Ammon's horn (tissue), 1 donor: ENCODE data around the gene SLC7A4.
"Not testable (repeated sequence)": the region's sequence is repeated elsewhere in the genome, so short reads cannot be mapped to it uniquely, and the experiment has no call there.

Source experiments
- DNase-seq: peaks from one replicate; pipeline ENCODE4 v3.0.0-alpha.2; 2016; ENCODE audit warnings: low spot score

The SLC7A4 gene

DNA sequence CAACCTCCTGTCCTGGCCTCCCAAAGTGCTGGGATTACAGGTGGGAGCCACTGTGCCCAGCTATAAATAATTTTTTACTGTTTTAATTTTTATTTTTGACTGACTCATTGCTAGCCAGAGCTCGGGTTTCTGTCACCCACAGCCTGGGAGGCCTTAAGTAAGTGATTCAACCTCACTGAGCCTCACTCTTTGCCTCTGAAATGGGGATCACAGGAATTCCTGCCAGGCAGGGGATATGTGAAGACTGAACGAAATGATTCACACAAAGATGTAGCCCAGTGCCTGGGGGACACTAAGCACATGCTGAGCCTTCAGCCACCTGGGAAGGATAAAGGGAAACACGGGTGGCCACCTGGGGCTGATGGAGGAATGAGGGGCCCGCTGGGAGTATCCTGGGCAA is 9.6 kb upstream of the SLC7A4 start:
- no peak for DNase-seq

DNA sequence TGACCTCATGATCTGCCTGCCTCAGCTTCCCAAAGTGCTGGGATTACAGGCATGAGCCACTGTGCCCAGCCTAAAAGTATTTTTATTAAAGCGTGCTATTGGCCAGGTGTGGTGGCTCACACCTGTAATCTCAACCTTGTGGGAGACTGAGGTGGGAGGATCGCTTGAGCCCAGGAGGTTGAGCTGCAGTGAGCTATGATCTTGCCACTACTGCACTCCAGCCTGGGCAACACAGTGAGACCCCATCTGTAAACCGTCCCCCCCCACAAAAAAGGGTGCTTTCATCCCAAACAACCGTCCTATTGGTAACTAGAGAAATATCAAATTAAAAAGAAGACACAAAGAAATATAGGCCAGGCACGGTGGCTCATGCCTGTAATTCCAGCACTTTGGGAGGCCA is 6.8 kb upstream of the SLC7A4 start:
- DNase-seq, result not testable (repeated sequence)

DNA sequence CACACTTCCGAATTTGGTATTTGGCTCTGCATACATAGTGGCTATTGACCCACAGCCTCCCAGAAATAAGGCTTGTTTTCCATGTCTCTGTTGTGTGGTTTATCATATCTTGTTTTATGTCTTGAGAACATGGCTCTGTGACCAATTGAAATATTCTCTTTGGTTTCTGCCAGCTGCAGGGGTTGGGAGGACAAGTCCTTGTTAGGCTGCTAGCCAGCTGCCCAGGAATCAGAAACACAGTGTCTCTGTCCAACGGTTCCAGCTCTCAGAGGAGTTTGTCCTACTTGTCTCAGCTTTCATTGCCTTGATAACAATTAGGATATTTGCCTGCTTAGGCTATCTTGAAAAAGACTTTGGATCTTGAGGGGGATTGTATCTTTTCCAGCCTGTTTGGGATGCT is 6.0 kb upstream of the SLC7A4 start:
- no peak for DNase-seq

DNA sequence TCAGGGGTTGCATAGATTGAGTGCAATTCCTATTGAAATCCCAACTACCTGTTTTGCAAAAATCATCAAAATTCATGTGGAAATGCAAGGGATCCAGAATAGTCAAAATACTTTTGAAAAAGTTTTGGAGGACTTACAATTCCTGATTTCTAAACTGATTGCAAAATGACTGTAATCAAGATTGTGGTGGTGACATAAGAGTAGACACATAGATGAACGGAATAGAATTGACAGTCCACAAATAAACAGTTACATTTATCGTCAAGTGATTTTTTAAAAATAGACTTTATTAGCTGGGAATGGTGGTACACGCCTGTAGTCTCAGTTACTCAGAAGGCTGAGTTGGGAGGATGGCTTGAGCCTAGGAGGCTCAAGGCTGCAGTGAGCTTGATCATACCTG is 2.6 kb upstream of the SLC7A4 start:
- DNase-seq, result no peak

DNA sequence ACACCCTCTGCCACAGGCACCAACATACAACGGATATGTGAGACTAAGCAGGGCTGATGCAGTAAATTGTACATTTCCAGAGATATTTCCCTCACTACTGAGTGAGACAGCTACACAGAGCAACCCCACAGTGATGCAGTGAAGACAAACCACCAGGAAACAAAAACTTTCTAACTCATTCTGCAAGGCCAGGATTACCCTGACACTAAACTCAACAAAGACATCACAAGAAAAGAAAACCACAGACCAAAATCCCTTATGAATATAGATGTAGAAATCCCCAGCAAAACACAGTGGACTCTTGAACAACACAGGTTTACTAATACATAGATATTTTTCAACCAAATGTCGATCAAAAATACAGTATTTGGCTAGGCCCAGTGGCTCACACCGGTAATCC is 1.5 kb upstream of the SLC7A4 start:
- DNase-seq, result no peak

DNA sequence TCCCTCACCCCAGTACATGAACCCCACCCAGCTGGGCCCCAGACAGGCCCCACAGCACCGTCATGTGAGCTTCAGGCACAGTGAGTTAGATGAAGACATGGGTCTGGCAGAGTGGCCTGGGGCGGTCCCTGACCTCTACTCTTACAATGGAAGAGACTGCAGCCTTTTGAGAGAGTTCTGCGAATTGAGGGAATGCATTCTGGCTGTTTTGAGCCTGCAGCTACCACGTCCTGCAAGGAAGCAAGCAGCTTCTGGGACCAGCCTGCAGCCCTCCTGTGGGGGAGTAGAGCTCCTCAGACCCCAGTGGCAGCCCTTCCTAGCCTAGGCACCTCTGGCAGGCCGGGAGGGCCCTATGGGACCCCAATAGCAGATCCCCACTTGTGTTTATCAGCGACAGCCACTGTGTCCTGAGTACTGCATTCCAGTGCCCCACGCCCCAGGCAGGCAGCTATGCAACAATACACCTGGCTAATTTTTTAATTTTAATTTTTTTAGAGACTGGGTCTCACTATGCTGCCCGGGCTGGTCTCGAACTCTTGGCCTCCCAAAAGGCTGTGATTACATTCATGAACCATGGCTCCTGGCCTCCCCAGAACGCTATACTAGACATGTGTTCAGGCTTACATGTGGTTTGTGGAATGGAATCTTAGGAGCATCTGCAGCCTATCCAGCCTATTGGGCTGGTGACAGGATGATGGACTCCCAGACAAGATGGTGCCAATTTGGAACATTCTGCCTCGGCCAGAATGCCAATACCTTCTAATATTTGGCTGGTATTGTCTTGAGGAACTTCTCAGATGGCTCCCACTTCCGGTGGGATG is 717 bp upstream of the SLC7A4 start:
- no peak for DNase-seq

DNA sequence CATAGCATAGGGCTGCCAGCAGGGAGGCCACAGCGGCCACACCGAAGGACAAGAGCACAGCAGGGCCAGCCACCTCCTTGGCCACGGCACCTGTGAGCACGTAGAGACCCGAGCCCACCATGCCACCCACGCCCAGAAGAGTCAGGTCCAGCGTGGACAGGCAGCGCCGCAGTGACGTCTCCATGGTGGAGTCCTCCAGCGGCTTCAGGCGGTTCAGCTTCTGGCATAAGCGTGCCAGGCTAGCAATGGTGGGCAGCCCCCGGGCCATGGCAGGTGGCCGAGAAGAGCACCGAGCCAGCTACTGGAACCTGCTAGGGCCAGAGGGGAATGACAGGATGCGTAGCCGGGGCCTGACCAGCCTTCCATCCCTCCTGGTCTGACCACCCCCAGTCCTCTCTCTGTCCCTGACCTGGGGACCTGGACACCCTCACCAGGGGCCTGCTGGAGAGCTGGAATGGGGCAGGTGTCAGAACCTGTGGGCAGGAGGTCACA is 770 bp downstream of the SLC7A4 start:
- DNase-seq, result no peak

DNA sequence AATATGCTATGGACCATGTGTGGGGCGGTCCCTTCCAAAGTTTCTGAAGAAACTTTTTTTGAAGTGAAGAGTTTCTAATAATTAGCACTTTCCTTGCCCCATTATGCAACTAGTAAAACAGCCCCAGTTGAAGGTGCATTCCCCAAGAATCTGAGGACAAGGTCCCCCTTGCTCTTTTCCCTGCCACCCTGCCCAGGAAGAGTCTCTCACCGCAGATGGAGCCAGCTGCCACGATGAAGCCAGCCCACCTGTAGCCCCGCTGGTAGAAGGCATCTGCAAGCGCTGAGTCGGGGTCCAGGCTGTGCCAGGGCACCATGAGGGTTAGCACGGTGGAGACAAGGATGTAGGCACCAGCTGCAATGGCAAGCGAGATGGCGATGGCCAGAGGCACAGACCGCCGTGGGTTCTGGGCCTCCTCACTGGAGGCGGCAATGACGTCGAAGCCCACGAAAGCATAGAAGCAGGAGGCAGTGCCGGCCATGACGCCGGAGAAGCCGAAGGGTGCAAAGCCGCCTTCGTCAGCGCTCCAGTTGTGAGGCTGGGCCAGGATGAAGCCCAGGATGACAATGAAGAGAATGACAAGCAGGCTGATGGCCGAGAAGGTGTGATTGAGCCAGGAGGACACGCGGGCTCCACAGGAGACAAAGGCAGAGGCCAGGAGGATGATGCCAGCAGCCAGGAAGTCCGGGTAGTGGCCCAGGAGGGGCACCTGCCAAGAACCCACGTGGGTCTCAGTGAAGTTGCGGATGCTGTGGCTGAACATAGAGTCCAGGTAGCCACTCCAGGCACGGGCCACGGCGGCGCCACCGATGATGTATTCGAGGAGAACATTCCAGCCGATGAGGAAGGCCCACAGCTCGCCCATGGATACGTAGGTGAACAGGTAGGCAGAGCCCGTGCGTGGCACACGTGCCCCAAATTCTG is 1.5 kb downstream of the SLC7A4 start:
- DNase-seq, result no peak

DNA sequence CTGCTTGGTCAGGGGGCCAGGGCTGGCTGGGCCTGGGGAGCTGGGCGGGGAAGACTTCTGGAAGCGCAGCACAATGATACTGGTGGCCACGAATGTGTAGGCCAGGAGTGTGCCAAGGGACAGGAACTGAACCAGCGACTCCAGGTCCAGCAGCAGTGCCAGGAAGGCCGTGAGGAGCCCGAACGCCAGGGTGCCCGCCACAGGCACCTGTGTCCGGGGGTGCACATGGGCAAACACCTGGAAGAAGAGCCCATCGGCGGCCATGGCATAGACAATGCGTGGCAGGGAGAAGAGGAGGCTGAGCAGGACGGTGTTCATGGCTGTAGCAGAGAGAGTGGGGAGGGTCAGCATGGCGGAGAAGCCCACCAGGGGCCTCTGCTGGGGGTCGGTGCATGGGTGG is 2.3 kb downstream of the SLC7A4 start:
- no peak for DNase-seq

DNA sequence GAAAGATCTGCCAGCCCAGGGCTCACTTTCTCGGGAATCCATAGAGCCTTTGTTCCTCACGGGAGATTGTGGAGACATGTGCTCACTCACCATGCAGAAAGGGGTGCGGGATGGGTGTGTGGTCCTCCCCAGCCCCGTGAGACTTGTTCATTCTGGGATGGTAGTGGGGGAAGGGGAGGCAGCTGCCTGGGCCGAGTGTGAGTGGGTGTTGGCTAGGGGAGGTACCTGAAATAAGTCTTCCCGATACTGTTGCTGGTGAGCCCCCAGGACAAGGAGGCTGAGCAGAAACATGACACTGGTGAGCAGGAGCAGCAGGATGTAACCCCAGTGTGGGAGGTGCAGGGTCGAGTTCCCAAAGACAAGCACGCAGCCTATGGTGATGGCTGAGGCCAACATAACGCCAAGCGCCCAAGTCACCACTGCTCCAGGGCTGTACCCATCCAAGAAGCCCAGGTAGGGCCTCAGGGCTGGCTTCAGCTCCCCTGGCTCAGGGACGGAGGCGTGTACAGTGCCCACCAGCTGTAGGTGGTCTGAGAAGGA is 2.8 kb downstream of the SLC7A4 start:
- DNase-seq, result no peak

DNA sequence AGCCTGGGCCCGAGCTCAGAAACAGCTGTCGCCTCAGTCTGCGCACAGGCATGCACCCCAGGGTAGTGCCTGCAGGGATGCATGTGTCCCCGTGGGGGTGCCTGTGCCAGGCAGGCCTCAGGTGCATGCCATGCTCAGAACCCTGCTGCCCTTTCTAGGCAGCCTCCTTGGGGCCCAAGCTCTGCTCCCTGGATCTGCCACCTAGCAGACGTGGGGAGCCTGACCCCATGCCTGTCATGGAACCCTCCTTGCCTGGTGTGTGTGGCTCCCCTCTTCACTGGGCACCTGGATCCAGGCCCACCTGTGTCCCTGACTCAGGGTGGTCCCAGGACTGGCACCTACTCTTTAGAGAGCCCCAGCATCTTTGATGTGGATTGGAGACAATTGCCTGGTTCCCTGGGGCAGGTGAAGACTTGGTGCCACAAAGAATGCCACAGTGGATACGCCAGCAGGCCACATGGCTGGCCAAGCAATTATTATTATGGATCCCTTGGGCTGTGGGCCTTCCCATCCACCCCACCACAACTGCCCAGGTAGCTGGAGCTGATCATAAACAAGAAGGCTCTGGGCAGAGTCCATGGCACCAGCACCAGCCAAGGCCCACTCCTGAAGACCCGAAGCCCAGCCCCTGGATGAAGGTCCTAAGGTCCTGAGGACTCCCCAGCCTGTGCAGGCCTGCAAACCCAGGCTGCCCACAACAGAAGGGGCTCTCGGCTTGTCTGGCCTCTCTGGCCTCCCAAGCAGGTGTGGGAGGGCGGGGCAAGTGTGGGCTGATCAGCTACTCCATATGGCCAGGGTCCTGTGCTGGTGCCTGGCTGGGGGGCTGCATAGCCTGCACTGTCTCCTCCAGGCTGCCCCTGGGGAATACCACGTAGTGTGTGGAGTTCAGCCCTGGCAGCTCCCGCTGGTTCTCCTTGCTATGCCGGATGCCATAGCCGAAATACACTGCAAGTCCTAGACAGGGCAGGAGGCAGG is 3.8 kb downstream of the SLC7A4 start:
- no peak for DNase-seq

DNA sequence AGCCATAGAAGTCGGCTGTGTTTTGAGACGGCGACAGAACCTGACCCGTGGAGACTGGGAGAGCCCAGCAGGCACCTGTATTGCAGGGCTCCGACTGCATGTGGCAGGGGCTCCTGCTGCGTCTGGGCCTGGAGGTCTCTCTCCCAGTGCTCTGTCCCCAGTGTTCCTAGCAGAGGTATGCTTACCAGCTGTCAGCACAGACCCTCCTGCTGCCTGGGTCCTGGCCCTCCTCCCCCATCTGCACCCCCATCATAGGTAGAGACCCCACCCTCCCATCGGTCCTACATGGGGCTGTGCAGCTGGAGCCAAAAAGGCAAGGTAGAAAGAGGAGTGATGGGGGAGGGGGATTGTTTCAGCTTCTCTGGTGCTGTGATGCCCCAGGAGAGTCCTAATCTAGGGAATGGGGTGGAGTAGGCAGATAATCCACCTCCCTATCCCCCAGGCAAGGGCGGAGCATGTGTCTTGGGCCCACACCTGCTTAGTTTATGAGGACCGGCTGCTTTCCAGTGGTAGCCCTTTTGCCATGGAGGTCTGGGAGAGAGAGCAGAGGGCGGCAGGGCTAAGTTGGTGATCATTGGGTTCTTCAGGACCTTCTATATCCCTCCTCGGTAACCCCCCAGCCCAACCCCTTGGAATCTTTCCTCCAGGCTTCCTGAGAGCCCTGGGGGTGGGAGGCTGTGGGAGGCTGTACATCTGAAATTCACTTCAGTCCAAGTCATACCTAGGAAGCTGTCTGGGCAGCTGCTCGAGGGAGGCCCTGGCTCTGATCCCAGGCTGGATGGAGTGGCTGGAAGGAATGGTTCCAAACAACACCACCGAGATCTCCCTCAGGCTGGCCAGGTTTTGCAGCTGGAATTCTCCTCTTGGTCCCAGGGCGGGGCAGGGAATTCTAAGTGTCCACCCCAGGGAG is 5.3 kb downstream of the SLC7A4 start:
- no peak for DNase-seq

DNA sequence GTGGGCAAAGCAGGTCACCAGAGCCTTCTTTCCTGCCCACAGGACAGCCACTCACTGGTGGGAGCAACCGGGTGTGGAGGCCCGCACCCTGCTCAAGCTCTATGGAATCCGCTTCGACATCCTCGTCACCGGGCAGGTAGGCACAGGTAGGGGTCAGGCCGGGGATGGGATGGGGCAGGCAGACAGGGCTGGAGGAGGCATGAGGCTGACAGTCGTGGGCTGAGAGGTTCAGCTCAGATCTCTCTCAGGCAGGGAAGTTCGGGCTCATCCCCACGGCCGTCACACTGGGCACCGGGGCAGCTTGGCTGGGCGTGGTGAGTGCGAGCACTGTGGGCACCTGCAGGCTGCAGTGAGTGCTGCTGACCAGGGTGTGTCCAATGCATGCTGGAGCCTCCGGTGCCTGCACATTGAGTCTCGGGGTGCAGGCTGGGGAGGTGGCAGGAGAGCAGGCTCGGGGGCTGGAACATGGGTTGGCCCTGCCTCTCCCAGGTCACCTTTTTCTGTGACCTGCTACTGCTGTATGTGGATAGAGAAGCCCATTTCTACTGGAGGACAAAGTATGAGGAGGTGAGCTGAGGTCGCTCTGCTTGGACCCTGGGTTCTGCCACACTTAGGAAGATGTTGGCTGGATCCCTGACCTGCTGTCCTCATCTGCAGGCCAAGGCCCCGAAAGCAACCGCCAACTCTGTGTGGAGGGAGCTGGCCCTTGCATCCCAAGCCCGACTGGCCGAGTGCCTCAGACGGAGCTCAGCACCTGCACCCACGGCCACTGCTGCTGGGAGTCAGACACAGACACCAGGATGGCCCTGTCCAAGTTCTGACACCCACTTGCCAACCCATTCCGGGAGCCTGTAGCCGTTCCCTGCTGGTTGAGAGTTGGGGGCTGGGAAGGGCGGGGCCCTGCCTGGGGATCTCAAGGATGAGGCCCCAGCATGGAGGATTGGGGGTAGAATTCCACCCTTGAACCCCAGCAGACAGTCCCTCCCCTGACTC is 6.3 kb downstream of the SLC7A4 start:
- no peak for DNase-seq

DNA sequence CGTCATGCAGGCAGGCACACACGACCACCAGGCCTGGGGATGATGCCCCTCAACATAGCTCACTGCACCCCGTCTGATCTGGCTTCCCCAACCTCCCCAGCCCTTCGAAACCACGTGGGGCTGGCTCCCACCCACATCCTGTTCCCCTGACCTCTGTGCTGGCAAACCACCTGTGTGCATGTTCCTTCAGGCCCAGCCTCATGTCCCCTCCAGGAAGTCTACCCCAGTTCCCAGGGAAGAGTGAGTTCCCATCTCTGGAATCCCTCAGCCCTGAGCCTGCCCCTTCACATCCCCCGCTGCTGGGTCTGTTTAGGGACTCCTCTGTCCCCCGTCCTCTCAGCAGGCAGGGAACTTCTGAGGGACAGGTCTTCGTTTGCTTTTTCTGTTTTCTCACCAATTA is 7.1 kb downstream of the SLC7A4 start:
- no peak for DNase-seq

DNA sequence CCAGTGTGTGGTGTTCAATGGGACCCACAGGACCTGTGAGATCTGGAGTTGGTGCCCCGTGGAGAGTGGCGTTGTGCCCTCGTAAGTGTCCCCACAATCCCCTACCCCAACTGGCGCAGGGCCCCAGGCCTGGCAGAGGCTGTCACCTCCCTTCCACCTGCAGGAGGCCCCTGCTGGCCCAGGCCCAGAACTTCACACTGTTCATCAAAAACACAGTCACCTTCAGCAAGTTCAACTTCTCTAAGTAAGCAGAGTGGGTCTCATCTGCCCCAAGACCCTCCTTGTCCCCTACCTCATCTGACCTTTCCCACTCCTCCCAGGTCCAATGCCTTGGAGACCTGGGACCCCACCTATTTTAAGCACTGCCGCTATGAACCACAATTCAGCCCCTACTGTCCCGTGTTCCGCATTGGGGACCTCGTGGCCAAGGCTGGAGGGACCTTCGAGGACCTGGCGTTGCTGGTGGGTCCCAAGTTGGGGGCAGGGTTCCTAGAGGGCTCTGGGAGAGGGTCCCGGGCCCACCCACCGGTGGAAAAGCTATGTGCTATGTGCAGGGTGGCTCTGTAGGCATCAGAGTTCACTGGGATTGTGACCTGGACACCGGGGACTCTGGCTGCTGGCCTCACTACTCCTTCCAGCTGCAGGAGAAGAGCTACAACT is 9.3 kb downstream of the SLC7A4 start:
- no peak for DNase-seq

DNA sequence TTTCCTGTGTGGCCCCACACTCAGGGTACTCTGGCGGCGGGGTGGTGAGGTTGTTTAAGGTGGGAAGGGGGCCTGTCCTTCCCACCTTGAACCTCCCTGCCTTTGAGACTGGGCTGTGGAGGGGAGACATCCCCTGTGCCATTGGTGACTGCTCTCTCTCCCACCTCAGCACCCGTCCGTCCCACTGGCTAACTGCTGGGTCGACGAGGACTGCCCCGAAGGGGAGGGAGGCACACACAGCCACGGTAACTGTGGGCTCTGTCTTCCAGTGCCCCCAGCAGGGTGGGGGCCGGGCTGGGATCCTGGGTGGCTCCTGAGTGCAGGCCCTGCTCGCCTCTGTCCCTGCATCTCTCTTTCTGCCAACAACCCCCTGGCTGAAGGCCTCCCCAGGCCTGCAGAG is 9.9 kb downstream of the SLC7A4 start:
- DNase-seq, result no peak

DNA sequence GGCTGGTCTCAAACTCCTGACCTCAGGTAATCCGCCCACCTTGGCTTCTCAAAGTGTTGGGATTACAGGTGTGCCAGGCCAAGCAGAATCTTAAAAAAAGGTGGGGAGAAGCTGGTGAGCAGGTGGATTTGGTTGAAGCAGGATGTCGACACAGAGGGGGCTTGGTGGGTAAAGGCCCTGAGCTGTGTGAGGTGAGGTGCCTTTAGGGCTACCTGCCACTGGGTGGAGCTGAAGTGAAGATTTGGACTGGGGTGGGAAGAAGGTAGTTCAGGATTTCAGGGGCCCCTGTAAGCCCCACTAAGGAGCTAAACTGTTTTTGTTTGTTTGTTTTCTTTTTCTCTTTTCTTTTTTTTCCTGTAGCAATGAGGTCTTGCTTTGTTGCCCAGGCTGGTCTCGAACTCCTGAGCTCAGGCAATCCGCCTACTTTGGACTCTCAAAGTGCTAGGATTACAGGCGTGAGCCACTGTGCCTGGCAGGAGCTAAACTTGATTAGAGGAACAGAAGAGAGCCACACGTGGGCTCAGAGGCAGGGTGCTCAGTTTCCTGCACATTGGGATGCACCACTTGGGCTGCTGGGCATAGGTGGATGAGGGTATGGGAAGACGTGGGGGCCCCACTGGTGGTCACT is 11.4 kb downstream of the SLC7A4 start:
- DNase-seq, result no peak

DNA sequence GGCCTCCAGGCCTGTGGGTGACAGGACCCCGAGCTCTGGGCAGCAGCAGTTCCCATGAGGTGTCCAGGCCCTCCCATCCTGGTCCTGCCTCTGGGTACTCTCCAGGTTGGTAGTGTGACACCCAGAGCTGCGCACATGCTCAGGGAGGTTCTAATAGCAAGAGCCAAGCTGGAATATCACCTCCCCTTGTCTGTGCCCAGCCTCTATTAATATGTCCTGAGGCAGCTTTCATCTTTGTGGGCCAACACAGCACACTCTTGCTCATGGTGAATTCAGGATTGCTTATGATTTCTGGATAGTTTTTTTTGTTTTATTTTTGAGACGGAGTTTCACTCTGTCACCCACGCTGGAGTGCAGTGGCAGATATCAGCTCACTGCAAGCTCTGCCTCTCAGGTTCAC is 14.0 kb downstream of the SLC7A4 start:
- DNase-seq, result no peak
